Measurements from ENCODE around the gene COG2. TPM values are rescaled to one million over a fixed set of nuclear protein-coding genes. Genes with fewer than 3 reads are reported as not detected.
A peak's percentile ranks its signal among the peaks of the same experiment; 100 is the strongest.

Gene COG2
- total and polyA plus RNA-seq, 2 of the 13 experiments (the other 11 are each of a cell fraction or from before 2014, with no cell fraction given), result 16.8 to 36.3 TPM

- TF ChIP-seq ZFP91 (CRISPR knock-in tag; IDR thresholded peaks at IDR 0.05; ENCODE audit: borderline replicate concordance), result peak; percentile 83
- peak; percentile 74 for TF ChIP-seq ASH2L (IDR thresholded peaks at IDR 0.05; ENCODE audit: insufficient read length, low read depth, low read length)
- TF ChIP-seq HINFP (CRISPR knock-in tag; IDR thresholded peaks at IDR 0.05; ENCODE audit: low read depth), result peak; percentile 78; the same call in 1 of the 2 replicates
- TF ChIP-seq ZNF101 (CRISPR knock-in tag; IDR thresholded peaks at IDR 0.05; ENCODE audit: borderline replicate concordance, low read depth), result no peak
- 0 out of 2 replicates have a peak, but pooled peaks have one; percentile 50 for TF ChIP-seq TAF1 (CRISPR knock-in tag; IDR thresholded peaks at IDR 0.05)
- TF ChIP-seq MIER3 (CRISPR knock-in tag; IDR thresholded peaks at IDR 0.05; ENCODE audit: borderline replicate concordance), result peak; percentile 92; the same call in 1 of the 2 replicates
- no peak for TF ChIP-seq MBD4 (IDR thresholded peaks at IDR 0.05; ENCODE audit: borderline replicate concordance, low read length)
- TF ChIP-seq IRX3 (CRISPR knock-in tag; IDR thresholded peaks at IDR 0.05; ENCODE audit: borderline replicate concordance, low read depth), result peak; percentile 45; the same call in 1 of the 2 replicates
- no peak for TF ChIP-seq PAWR (CRISPR knock-in tag; IDR thresholded peaks at IDR 0.05; ENCODE audit: borderline replicate concordance)
- no peak for TF ChIP-seq FOXP1 (IDR thresholded peaks at IDR 0.05)
- TF ChIP-seq FOXP1 (CRISPR knock-in tag; IDR thresholded peaks at IDR 0.05), result peak; percentile 83
- TF ChIP-seq NFYC (CRISPR knock-in tag; IDR thresholded peaks at IDR 0.05), result peak; percentile 56
- peak; percentile 96 for TF ChIP-seq ZNF770 (CRISPR knock-in tag; IDR thresholded peaks at IDR 0.05)
- peak; percentile 72 to 81; a peak in 3 of 4 replicates for TF ChIP-seq NR2F1 (CRISPR knock-in tag; IDR thresholded peaks at IDR 0.05)
- no peak for TF ChIP-seq PLRG1 (conservative IDR thresholded peaks at IDR 0.05)
- TF ChIP-seq ZNF34 (CRISPR knock-in tag; IDR thresholded peaks at IDR 0.05; ENCODE audit: borderline replicate concordance), result no peak
- no peak for TF ChIP-seq ZNF672 (CRISPR knock-in tag; IDR thresholded peaks at IDR 0.05)
Observed at GRCh38 chr1:230708631-230709580, 66.6 kb downstream of the COG2 start (continued).
